Caco-2 (cell line): ENCODE data around the gene UTP15. TPM values are rescaled to one million over a fixed set of nuclear protein-coding genes. Genes with fewer than 3 reads are reported as not detected.

Experiments
- BruUV-seq: library from RNA; stranded (reverse); fragments of 400-500 nt; replicated peaks from 2 replicates; lab custom pipeline; 2021; lab: Mats Ljungman, UMichigan
- CTCF ChIA-PET: fragments of 300-600 bp; sonication (Branson Sonifier 250); formaldehyde crosslinking; loops from one replicate; lab custom pipeline; 2022; ENCODE audit warnings: antibody characterized with exemption; lab: Charles Lee
- POLR2A ChIA-PET: fragments of 300-600 bp; sonication (Branson Sonifier 250); formaldehyde crosslinking; loops from one replicate; lab custom pipeline; 2022; ENCODE audit warnings: antibody characterized with exemption; lab: Charles Lee
- DNase-seq, 2 experiments: peaks; one replicate each; pipeline versions ENCODE4 v3.0.0 to v3.0.0-alpha.2; 2020 to 2022
- H3K27me3 ChIP-seq: replicated peaks from 2 replicates; pipeline ENCODE4 v1.6.0; 2011; ENCODE audit warnings: low read length; ENCODE audit not compliant: control insufficient read depth, insufficient read depth
- H3K36me3 ChIP-seq: 2 replicates; pipeline ENCODE4 v1.5.1; 2011; ENCODE audit warnings: low read length; ENCODE audit not compliant: control insufficient read depth, insufficient read depth
- H3K4me1 ChIP-seq: fragments of 250-450 bp; sonication (Bioruptor Pico); 2 replicates; pipeline ENCODE4 v1.5.1; 2020; ENCODE audit warnings: mild to moderate bottlenecking
- H3K4me3 ChIP-seq: 2 replicates; pipeline ENCODE4 v1.5.1; 2011; ENCODE audit warnings: low read depth, mild to moderate bottlenecking, control low read depth, low read length
- H3K9me3 ChIP-seq: fragments of 250-450 bp; sonication (Bioruptor Pico); 2 replicates; pipeline ENCODE4 v1.5.1; 2020; ENCODE audit warnings: mild to moderate bottlenecking, moderate library complexity
- H3K27ac Mint-ChIP-seq: one replicate; pipeline ENCODE4 v1.8.0; 2022; ENCODE audit warnings: mixed read lengths; ENCODE audit not compliant: unreplicated experiment
- H3K27me3 Mint-ChIP-seq: one replicate; pipeline ENCODE4 v1.8.0; 2022; ENCODE audit warnings: mixed read lengths; ENCODE audit not compliant: insufficient read depth, unreplicated experiment
- H3K36me3 Mint-ChIP-seq: one replicate; pipeline ENCODE4 v1.8.0; 2022; ENCODE audit warnings: mild to moderate bottlenecking, mixed read lengths; ENCODE audit not compliant: insufficient read depth, unreplicated experiment
- H3K4me1 Mint-ChIP-seq: one replicate; pipeline ENCODE4 v1.8.0; 2022; ENCODE audit warnings: low read depth, mixed read lengths; ENCODE audit not compliant: unreplicated experiment
- H3K4me3 Mint-ChIP-seq: one replicate; pipeline ENCODE4 v1.8.0; 2022; ENCODE audit warnings: mild to moderate bottlenecking, moderate library complexity, mixed read lengths; ENCODE audit not compliant: unreplicated experiment
- H3K9me3 Mint-ChIP-seq: one replicate; pipeline ENCODE4 v1.8.0; 2022; ENCODE audit warnings: mixed read lengths; ENCODE audit not compliant: unreplicated experiment
- CTCF ChIP-seq, 2 experiments: fragments of 200-600 bp in 1 of 2; IDR thresholded peaks; 1 replicate in 1 of 2; 2 replicates in 1 of 2; pipeline versions ENCODE4 v1.5.1 to v1.8.0; 2011 to 2022; ENCODE audit warnings: antibody characterized with exemption in 1 of 2, control low read depth in 1 of 2, inconsistent platforms in 1 of 2, low read depth in 1 of 2, low read length in 1 of 2, mild to moderate bottlenecking in 1 of 2, moderate library complexity in 1 of 2; ENCODE audit not compliant: insufficient read depth in 1 of 2, severe bottlenecking in 1 of 2, unreplicated experiment in 1 of 2
- intact Hi-C: fragments of 100-400 bp; cut with micrococcal nuclease; formaldehyde crosslinking; loops from one replicate; pipeline ENCODE4 v1.10.0; 2022; ENCODE audit not compliant: unreplicated experiment
- total RNA-seq: library from RNA; stranded (reverse); gene quantifications from 2 replicates; pipeline ENCODE4 v1.2.3, GENCODE V29; 2022

The UTP15 gene
- total RNA-seq, 1 experiment from 2014 or later: 29.1 TPM

- H3K4me3 Mint-ChIP-seq: no peak overlapping the region
- intact Hi-C loops: no loop called here
- H3K36me3 Mint-ChIP-seq: no peaks in the 10 kb centered on the region
- no TSS peak for BruUV-seq
- Histone ChIP-seq H3K27me3 (no peaks in the 10 kb centered on the region), H3K4me1 (no peaks in the 10 kb centered on the region), H3K9me3 (no peaks in the 10 kb centered on the region), H3K4me3 (no peak overlapping the region), H3K36me3 (no peaks in the 10 kb centered on the region)
- H3K4me1 Mint-ChIP-seq: no peaks in the 10 kb centered on the region
- no peaks in the 10 kb centered on the region for H3K9me3 Mint-ChIP-seq
- no peak for DNase-seq
- no peaks in the 10 kb centered on the region for H3K27me3 Mint-ChIP-seq
- ChIA-PET POLR2A (no interaction called here), CTCF (interaction anchor here (0.6 to 1.2 kb wide), 2 partner anchors 65 to 195 kb away, joined by 4 to 5 read pairs; no protein-coding TSS in a partner anchor)
- TF ChIP-seq CTCF (IDR thresholded peaks at IDR 0.05; ENCODE audit: insufficient read depth in 1 of 2, low read depth in 1 of 2, low read length in 1 of 2, severe bottlenecking in 1 of 2, unreplicated experiment in 1 of 2): no peak
- no peak overlapping the region for H3K27ac Mint-ChIP-seq
These were observed 27.0 kb downstream of the UTP15 start for GRCh38 chr5:73592551-73592950.

GRCh38 chr5:73596705-73597328 is 31.3 kb downstream of the UTP15 start:
- Mint-ChIP-seq H3K9me3 (peaks cover 6% of the 10 kb centered on the region), H3K4me1 (no peaks in the 10 kb centered on the region), H3K27me3 (peaks cover 2% of the 10 kb centered on the region), H3K36me3 (no peaks in the 10 kb centered on the region), H3K27ac (no peak overlapping the region), H3K4me3 (no peak overlapping the region)
- ChIA-PET POLR2A (no interaction called here), CTCF (no interaction called here)
- intact Hi-C loops: loop anchor here (2.0 kb wide), 1 partner anchor 78 kb away; no protein-coding TSS in a partner anchor
- no TSS peak for BruUV-seq
- Histone ChIP-seq H3K9me3 (peaks cover 4% of the 10 kb centered on the region; the same call in 1 of the 2 replicates), H3K27me3 (no peaks in the 10 kb centered on the region), H3K4me1 (no peaks in the 10 kb centered on the region), H3K4me3 (no peak overlapping the region), H3K36me3 (no peaks in the 10 kb centered on the region)
- peak in 1 of 2 experiments; percentile 56 for DNase-seq
- peak; percentile 69 to 79 for TF ChIP-seq CTCF (IDR thresholded peaks at IDR 0.05; ENCODE audit: insufficient read depth in 1 of 2, low read depth in 1 of 2, low read length in 1 of 2, severe bottlenecking in 1 of 2, unreplicated experiment in 1 of 2)

GRCh38 chr5:73599380-73599779 is 33.8 kb downstream of the UTP15 start:
- TF ChIP-seq CTCF (IDR thresholded peaks at IDR 0.05; ENCODE audit: insufficient read depth in 1 of 2, low read depth in 1 of 2, low read length in 1 of 2, severe bottlenecking in 1 of 2, unreplicated experiment in 1 of 2): no peak
- Mint-ChIP-seq H3K4me3 (no peak overlapping the region), H3K27me3 (peaks cover 3% of the 10 kb centered on the region), H3K27ac (no peak overlapping the region), H3K4me1 (no peaks in the 10 kb centered on the region), H3K9me3 (peaks cover 10% of the 10 kb centered on the region), H3K36me3 (no peaks in the 10 kb centered on the region)
- intact Hi-C loops: no loop called here
- no peaks in the 10 kb centered on the region for H3K36me3 ChIP-seq
- no peak for DNase-seq
- no peaks in the 10 kb centered on the region for H3K27me3 ChIP-seq
- no peak overlapping the region for H3K4me3 ChIP-seq
- H3K4me1 ChIP-seq: no peaks in the 10 kb centered on the region
- peaks cover 8% of the 10 kb centered on the region; the same call in 1 of the 2 replicates for H3K9me3 ChIP-seq
- ChIA-PET CTCF (no interaction called here), POLR2A (no interaction called here)
- no TSS peak for BruUV-seq
